SK-N-SH treated with all-trans-retinoic acid at 6 μM for 48 hours (cell line): ENCODE results near the gene GATAD2A.

Source experiments
- CSDC2 ChIP-seq: fragments of 250-450 bp; sonication (Bioruptor Pico); IDR thresholded peaks from 2 replicates; pipeline ENCODE4 v1.5.0; 2020; ENCODE audit warnings: mild to moderate bottlenecking, moderate library complexity
- CSRNP3 ChIP-seq: fragments of 250-450 bp; sonication (Bioruptor Pico); IDR thresholded peaks from 2 replicates; pipeline ENCODE4 v1.5.1; 2021; ENCODE audit warnings: mild to moderate bottlenecking, moderate library complexity
- ISL1 ChIP-seq: fragments of 250-450 bp; sonication (Bioruptor Pico); IDR thresholded peaks from 2 replicates; pipeline ENCODE4 v2.1.2; 2022; ENCODE audit warnings: mild to moderate bottlenecking, moderate library complexity
- PATZ1 ChIP-seq: fragments of 250-450 bp; sonication (Bioruptor Pico); IDR thresholded peaks from 2 replicates; pipeline ENCODE4 v1.8.0; 2020; ENCODE audit warnings: mild to moderate bottlenecking, moderate library complexity, borderline replicate concordance
- PPARA ChIP-seq: fragments of 250-450 bp; sonication (Bioruptor Pico); IDR thresholded peaks from 2 replicates; pipeline ENCODE4 v1.5.0; 2020; ENCODE audit warnings: mild to moderate bottlenecking, borderline replicate concordance

- TF ChIP-seq ISL1 (CRISPR knock-in tag) (no peak), PPARA (CRISPR knock-in tag) (no peak), CSRNP3 (CRISPR knock-in tag) (no peak), PATZ1 (CRISPR knock-in tag) (no peak), CSDC2 (CRISPR knock-in tag) (no peak)
Measured at GRCh38 chr19:19506592-19506991, 101.1 kb downstream of the GATAD2A start.
